OCI-LY1 (cell line): ENCODE data around the gene BAX.
"Not testable (repeated sequence)": the region's sequence is repeated elsewhere in the genome, so short reads cannot be mapped to it uniquely, and the experiment has no call there.

Experiments
- H2AFZ ChIP-seq: fragments of 200-600 bp; sonication (generic), shearing (Covaris generic); 2 replicates; pipeline ENCODE4 v1.6.0; 2014; ENCODE audit warnings: antibody characterized with exemption, mild to moderate bottlenecking, low read length
- H3F3A ChIP-seq: fragments of 200-600 bp; sonication (generic), shearing (Covaris generic); 2 replicates; pipeline ENCODE4 v1.6.0; 2014; ENCODE audit warnings: mild to moderate bottlenecking, antibody characterized with exemption, low read length, moderate library complexity; ENCODE audit not compliant: insufficient read depth
- H3K27ac ChIP-seq: fragments of 200-600 bp; sonication (generic); 2 replicates; pipeline ENCODE4 v1.5.1; 2014; ENCODE audit warnings: low read length, mixed run types, mild to moderate bottlenecking, low read depth; ENCODE audit not compliant: poor library complexity, severe bottlenecking
- H3K27me3 ChIP-seq: fragments of 200-600 bp; sonication (generic); 2 replicates; pipeline ENCODE4 v1.6.0; 2014; ENCODE audit warnings: antibody characterized with exemption, mild to moderate bottlenecking, low read length, moderate library complexity; ENCODE audit not compliant: insufficient read depth
- H3K36me3 ChIP-seq: fragments of 200-600 bp; sonication (generic); 2 replicates; pipeline ENCODE4 v1.6.1; 2014; ENCODE audit warnings: mild to moderate bottlenecking, antibody characterized with exemption, low read length, moderate library complexity, mixed read lengths; ENCODE audit not compliant: insufficient read depth
- H3K4me1 ChIP-seq: fragments of 200-600 bp; sonication (generic); 2 replicates; pipeline ENCODE4 v1.5.1; 2014; ENCODE audit warnings: mild to moderate bottlenecking, low read length, moderate library complexity; ENCODE audit not compliant: insufficient read depth, severe bottlenecking
- H3K4me2 ChIP-seq: fragments of 200-600 bp; sonication (generic), shearing (Covaris generic); 2 replicates; pipeline ENCODE4 v1.6.1; 2014; ENCODE audit warnings: low read length
- H3K4me3 ChIP-seq: fragments of 200-600 bp; sonication (generic); 2 replicates; pipeline ENCODE4 v1.5.1; 2014; ENCODE audit warnings: low read length, low read depth, mild to moderate bottlenecking, mixed read lengths; ENCODE audit not compliant: poor library complexity, severe bottlenecking
- H3K79me2 ChIP-seq: fragments of 200-600 bp; shearing (Covaris generic); 2 replicates; pipeline ENCODE4 v1.6.1; 2016; ENCODE audit warnings: mixed run types, low read length, mixed read lengths; ENCODE audit not compliant: insufficient read depth
- H3K9ac ChIP-seq: fragments of 200-600 bp; sonication (generic), shearing (Covaris generic); 2 replicates; pipeline ENCODE4 v1.6.1; 2014; ENCODE audit warnings: mild to moderate bottlenecking, low read length, mixed read lengths
- H3K9me2 ChIP-seq: fragments of 200-600 bp; sonication (generic), shearing (Covaris generic); 2 replicates; pipeline ENCODE4 v1.6.1; 2014; ENCODE audit warnings: low read depth, mild to moderate bottlenecking, low read length, mixed read lengths
- H3K9me3 ChIP-seq: fragments of 200-600 bp; shearing (Covaris generic); 2 replicates; pipeline ENCODE4 v1.6.1; 2014; ENCODE audit warnings: low read length, mixed read lengths
- H4K20me1 ChIP-seq: fragments of 200-600 bp; sonication (generic), shearing (Covaris generic); 2 replicates; pipeline ENCODE4 v1.6.0; 2016; ENCODE audit warnings: mild to moderate bottlenecking, low read length; ENCODE audit not compliant: insufficient read depth
- EZH2 ChIP-seq: fragments of 200-600 bp; sonication (generic), shearing (Covaris generic); IDR thresholded peaks from 2 replicates; pipeline ENCODE4 v1.8.0; 2017; ENCODE audit warnings: borderline replicate concordance, mixed run types, mild to moderate bottlenecking, antibody characterized with exemption, low read length, moderate library complexity, mixed read lengths
- TF ChIP-seq, protein P1 (sequence below): fragments of 200-600 bp; sonication (generic), shearing (Covaris generic); IDR thresholded peaks from 2 replicates; pipeline ENCODE4 v1.5.1; 2017; ENCODE audit warnings: mild to moderate bottlenecking, antibody characterized with exemption, low read length, moderate library complexity, mixed read lengths

The BAX gene

GRCh38 chr19:48925240-48925843 lies 29.3 kb upstream of the BAX start:
- no peak overlapping the region for H3K4me3 ChIP-seq
- H3K27me3 ChIP-seq: no peaks in the 10 kb centered on the region; the same call in 1 of the 2 replicates
- TF ChIP-seq, protein P1, sequence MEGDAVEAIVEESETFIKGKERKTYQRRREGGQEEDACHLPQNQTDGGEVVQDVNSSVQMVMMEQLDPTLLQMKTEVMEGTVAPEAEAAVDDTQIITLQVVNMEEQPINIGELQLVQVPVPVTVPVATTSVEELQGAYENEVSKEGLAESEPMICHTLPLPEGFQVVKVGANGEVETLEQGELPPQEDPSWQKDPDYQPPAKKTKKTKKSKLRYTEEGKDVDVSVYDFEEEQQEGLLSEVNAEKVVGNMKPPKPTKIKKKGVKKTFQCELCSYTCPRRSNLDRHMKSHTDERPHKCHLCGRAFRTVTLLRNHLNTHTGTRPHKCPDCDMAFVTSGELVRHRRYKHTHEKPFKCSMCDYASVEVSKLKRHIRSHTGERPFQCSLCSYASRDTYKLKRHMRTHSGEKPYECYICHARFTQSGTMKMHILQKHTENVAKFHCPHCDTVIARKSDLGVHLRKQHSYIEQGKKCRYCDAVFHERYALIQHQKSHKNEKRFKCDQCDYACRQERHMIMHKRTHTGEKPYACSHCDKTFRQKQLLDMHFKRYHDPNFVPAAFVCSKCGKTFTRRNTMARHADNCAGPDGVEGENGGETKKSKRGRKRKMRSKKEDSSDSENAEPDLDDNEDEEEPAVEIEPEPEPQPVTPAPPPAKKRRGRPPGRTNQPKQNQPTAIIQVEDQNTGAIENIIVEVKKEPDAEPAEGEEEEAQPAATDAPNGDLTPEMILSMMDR: no peak
- TF ChIP-seq EZH2: no peak
- no peaks in the 10 kb centered on the region for H3K79me2 ChIP-seq
- H3K27ac ChIP-seq: no peak overlapping the region
- no peak overlapping the region for H3K4me2 ChIP-seq
- no peaks in the 10 kb centered on the region for H3K9me3 ChIP-seq
- H3F3A ChIP-seq: no peaks in the 10 kb centered on the region
- 0 out of 2 replicates have a peak, but pooled peaks cover 7% of the 10 kb centered on the region for H3K36me3 ChIP-seq
- H3K9ac ChIP-seq: no peak overlapping the region
- H2AFZ ChIP-seq: no peak overlapping the region
- H3K4me1 ChIP-seq: no peaks in the 10 kb centered on the region
- no peaks in the 10 kb centered on the region for H4K20me1 ChIP-seq
- H3K9me2 ChIP-seq: no peaks in the 10 kb centered on the region

DNA sequence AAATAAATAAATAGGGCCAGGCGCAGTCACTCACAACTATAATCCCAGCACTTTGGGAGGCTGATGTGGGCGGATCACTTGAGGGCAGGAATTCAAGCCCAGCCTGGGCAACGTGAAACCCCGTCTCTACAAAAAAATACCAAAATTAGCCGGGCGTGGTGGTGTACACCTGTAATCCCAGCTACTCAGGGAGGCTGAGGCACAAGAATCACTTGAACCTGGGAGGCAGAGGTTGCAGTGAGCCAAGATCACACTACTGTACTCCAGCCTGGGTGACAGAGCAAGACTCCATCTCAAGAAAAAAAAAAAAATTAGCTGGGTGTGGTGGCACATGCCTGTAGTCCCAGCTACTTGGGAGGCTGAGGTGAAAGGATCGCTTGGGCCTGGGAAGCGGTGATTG lies 28.8 kb upstream of the BAX start:
- not testable (repeated sequence) for H3K4me1 ChIP-seq, H3K36me3 ChIP-seq, H3F3A ChIP-seq, H4K20me1 ChIP-seq, H3K79me2 ChIP-seq, H3K9me2 ChIP-seq, H2AFZ ChIP-seq, H3K9ac ChIP-seq, H3K27me3 ChIP-seq, H3K27ac ChIP-seq, H3K4me3 ChIP-seq, H3K9me3 ChIP-seq, H3K4me2 ChIP-seq

- H3K4me1 ChIP-seq: no peaks in the 10 kb centered on the region
- H4K20me1 ChIP-seq: no peaks in the 10 kb centered on the region
- no peak overlapping the region for H3K4me2 ChIP-seq
- no peak overlapping the region for H3K9ac ChIP-seq
- no peaks in the 10 kb centered on the region for H3K9me3 ChIP-seq
- H3K27me3 ChIP-seq: no peaks in the 10 kb centered on the region; the same call in 1 of the 2 replicates
- no peak overlapping the region for H2AFZ ChIP-seq
- no peak overlapping the region for H3K4me3 ChIP-seq
- TF ChIP-seq EZH2: no peak
- TF ChIP-seq, protein P1: no peak
- no peaks in the 10 kb centered on the region for H3K9me2 ChIP-seq
- no peaks in the 10 kb centered on the region for H3F3A ChIP-seq
- no peaks in the 10 kb centered on the region for H3K36me3 ChIP-seq
- H3K79me2 ChIP-seq: no peaks in the 10 kb centered on the region
- H3K27ac ChIP-seq: no peak overlapping the region
Measured at GRCh38 chr19:48926909-48927308, 27.8 kb upstream of the BAX start.

DNA sequence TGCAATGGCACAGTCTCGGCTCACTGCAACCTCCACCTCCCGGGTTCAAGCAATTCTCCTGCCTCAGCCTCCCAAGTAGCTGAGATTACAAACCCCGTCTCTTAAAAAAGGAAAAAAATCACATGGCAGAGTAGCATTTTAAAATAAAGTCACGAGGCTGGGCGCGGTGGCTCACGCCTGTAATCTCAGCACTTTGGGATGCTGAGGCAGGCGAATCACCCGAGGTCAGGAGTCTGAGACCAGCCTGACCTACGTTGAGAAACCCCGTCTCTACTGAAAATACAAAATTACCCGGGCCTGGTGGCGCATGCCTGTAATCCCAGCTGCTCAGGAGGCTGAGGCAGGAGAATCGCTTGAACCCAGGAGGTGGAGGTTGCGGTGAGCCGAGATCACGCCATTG lies 27.0 kb upstream of the BAX start:
- H3K4me2 ChIP-seq, H3K27ac ChIP-seq, H3F3A ChIP-seq, H4K20me1 ChIP-seq, H3K9me3 ChIP-seq, H3K4me3 ChIP-seq, H3K4me1 ChIP-seq, H3K27me3 ChIP-seq, H3K9me2 ChIP-seq, H3K79me2 ChIP-seq, H3K36me3 ChIP-seq, H3K9ac ChIP-seq, H2AFZ ChIP-seq: not testable (repeated sequence)
